ENCODE measurements around the gene RAI14. TPM values are rescaled to one million over a fixed set of nuclear protein-coding genes. Genes with fewer than 3 reads are reported as not detected.

The RAI14 gene
- total and polyA plus RNA-seq, 3 donors from 2014 or later = 34.3 to 54.6 (median 49.6) TPM

DNA sequence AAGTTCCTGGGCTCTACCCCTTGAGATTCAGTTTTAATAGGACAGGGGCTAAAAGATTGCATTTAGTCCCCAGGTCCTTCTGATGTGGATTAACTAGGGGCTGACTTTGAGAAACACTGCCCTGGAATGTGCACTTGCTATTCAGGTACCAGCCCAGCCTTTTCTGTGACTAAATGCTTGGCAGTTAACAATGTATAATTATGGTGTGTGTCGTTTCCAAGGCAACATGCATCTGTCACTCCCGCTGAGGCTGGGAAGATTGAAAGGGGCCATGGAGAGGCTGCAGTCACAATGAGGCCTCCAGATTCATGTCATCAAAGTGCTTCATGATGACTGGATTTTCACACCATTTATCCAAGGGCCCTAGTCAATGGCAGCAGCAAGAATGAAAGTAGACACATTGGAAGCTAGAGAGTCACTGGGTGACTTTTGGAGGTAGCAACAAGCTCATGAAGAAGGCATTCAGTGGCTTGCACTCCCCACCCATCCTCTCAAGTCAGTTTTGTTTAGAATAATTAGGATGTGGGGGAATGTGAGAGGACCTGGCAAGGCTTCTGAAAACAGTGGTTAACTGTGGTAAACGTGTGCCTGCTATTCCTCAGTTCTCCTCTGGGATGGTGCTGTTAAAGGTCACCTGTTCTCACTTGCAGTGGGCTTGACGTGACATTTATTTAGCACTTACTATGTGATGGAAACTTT, 28.3 kb downstream of the RAI14 start:
- TF ChIP-seq CTCF (IDR thresholded peaks at IDR 0.05) = no peak
- no peak for TF ChIP-seq POLR2A (IDR thresholded peaks at IDR 0.05)
- intact Hi-C loops (cut with DNase I; ENCODE audit: low total_unique reads) = no loop called here
- no peaks in the 10 kb centered on the region for H3K27me3 ChIP-seq
- peak overlapping the region in 1 of 2 donors; percentile 4 for H3K27ac ChIP-seq
- peak overlapping the region; percentile 41 to 46 for H3K4me3 ChIP-seq
- WGBS, 2 donors = 50 to 56% methylated on average over 4 of the region's 4 CpGs
- H3K36me3 ChIP-seq (ENCODE audit: low read depth, missing control alignments) = no peaks in the 10 kb centered on the region
- peaks cover 9% of the 10 kb centered on the region for H3K4me1 ChIP-seq
- DNase-seq = no peak
- no peaks in the 10 kb centered on the region for H3K9me3 ChIP-seq

- WGBS, 2 donors = 79 to 94% methylated on average over 4 of the region's 4 CpGs
- H3K9me3 ChIP-seq = no peaks in the 10 kb centered on the region
- H3K4me1 ChIP-seq = peaks cover 9% of the 10 kb centered on the region
- no peak for DNase-seq
- no peak overlapping the region for H3K27ac ChIP-seq
- TF ChIP-seq CTCF (IDR thresholded peaks at IDR 0.05) (no peak), POLR2A (IDR thresholded peaks at IDR 0.05) (no peak)
- H3K27me3 ChIP-seq = no peaks in the 10 kb centered on the region
- intact Hi-C loops (cut with DNase I; ENCODE audit: low total_unique reads) = no loop called here
- H3K36me3 ChIP-seq (ENCODE audit: low read depth, missing control alignments) = no peaks in the 10 kb centered on the region
- no peak overlapping the region for H3K4me3 ChIP-seq
These were observed 28.8 kb downstream of the RAI14 start for GRCh38 chr5:34684980-34685352.

GRCh38 chr5:34685485-34686165, 29.5 kb downstream of the RAI14 start:
- Histone ChIP-seq H3K4me1 (peaks cover 9% of the 10 kb centered on the region), H3K36me3 (ENCODE audit: low read depth, missing control alignments) (no peaks in the 10 kb centered on the region), H3K9me3 (no peaks in the 10 kb centered on the region), H3K27ac (no peak overlapping the region), H3K27me3 (no peaks in the 10 kb centered on the region), H3K4me3 (no peak overlapping the region)
- intact Hi-C loops (cut with DNase I; ENCODE audit: low total_unique reads) = no loop called here
- DNase-seq = no peak
- WGBS, 2 donors = 39 to 56% methylated on average over 1 of the region's 1 CpG
- no peak for TF ChIP-seq POLR2A (IDR thresholded peaks at IDR 0.05)
- TF ChIP-seq CTCF (IDR thresholded peaks at IDR 0.05) = no peak

DNA sequence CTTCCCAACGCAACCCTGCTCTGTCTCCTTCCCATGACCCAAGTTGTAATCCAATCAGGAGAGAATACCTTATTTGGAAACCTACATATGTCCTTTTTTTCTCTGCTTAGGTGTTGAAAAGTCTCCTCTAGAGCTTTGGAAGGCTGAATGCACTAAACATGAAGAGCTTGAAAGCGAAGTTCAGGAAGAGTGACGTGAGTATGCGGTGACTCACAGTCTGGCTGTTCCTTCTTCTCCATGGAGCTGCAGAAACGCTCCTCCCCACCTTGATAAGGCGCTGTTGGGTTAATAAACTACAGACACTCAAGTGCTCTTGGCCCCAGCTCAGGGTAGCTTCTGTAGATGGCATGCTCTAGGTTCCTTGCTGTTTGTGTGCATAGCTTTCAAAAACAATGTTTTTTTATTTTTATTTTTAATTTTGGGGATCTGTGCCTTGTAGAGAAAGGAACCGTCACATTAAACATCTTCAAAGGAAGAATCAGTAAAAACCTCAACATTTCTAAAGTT, 30.7 kb downstream of the RAI14 start:
- no peak overlapping the region for H3K27ac ChIP-seq
- peaks cover 9% of the 10 kb centered on the region for H3K4me1 ChIP-seq
- intact Hi-C loops (cut with DNase I; ENCODE audit: low total_unique reads) = no loop called here
- no peaks in the 10 kb centered on the region for H3K27me3 ChIP-seq
- H3K4me3 ChIP-seq = no peak overlapping the region
- H3K9me3 ChIP-seq = no peaks in the 10 kb centered on the region
- no peaks in the 10 kb centered on the region for H3K36me3 ChIP-seq (ENCODE audit: low read depth, missing control alignments)
- peak; percentile 75 for DNase-seq
- TF ChIP-seq POLR2A (IDR thresholded peaks at IDR 0.05) = no peak
- 48 to 56% methylated on average over 7 of the region's 7 CpGs for WGBS, 2 donors

GRCh38 chr5:34687269-34688011, 31.3 kb downstream of the RAI14 start:
- intact Hi-C loops (cut with DNase I; ENCODE audit: low total_unique reads) = no loop called here
- Histone ChIP-seq H3K27ac (no peak overlapping the region), H3K4me3 (no peak overlapping the region), H3K4me1 (peaks cover 9% of the 10 kb centered on the region), H3K27me3 (no peaks in the 10 kb centered on the region), H3K9me3 (no peaks in the 10 kb centered on the region), H3K36me3 (ENCODE audit: low read depth, missing control alignments) (no peaks in the 10 kb centered on the region)
- no peak for TF ChIP-seq POLR2A (IDR thresholded peaks at IDR 0.05)
- no peak for TF ChIP-seq CTCF (IDR thresholded peaks at IDR 0.05)
- 68 to 69% methylated on average over 10 of the region's 10 CpGs for WGBS, 2 donors
- no peak for DNase-seq

Measured in testis (tissue), 3 donors.